OCI-LY1 (cell line): ENCODE results near the gene VPS35L.

Experiments
- EZH2 ChIP-seq: fragments of 200-600 bp; sonication (generic), shearing (Covaris generic); IDR thresholded peaks from 2 replicates; pipeline ENCODE4 v1.8.0; 2017; ENCODE audit warnings: borderline replicate concordance, mixed run types, mild to moderate bottlenecking, antibody characterized with exemption, low read length, moderate library complexity, mixed read lengths
- TF ChIP-seq, protein P1 (sequence below): fragments of 200-600 bp; sonication (generic), shearing (Covaris generic); IDR thresholded peaks from 2 replicates; pipeline ENCODE4 v1.5.1; 2017; ENCODE audit warnings: mild to moderate bottlenecking, antibody characterized with exemption, low read length, moderate library complexity, mixed read lengths

DNA sequence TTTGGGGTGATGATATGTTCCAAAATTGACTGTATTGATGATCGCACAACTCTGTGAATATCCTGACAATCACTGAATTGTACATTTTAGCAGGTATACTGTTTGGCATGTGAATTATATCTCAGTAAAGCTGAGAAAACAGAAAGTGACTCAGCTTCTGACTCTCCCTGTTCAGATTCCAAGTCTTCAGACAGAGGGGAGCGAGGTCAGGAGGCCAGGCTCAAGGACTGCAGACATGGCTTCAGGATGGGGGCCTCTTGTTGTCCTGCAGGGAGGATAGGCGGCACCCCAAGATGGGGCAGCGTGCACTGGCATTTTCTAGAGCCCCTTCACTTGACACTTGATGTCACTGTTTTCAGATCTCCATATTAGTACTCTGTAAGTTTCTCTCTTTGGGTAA, 116.9 kb downstream of the VPS35L start:
- TF ChIP-seq, protein P1, sequence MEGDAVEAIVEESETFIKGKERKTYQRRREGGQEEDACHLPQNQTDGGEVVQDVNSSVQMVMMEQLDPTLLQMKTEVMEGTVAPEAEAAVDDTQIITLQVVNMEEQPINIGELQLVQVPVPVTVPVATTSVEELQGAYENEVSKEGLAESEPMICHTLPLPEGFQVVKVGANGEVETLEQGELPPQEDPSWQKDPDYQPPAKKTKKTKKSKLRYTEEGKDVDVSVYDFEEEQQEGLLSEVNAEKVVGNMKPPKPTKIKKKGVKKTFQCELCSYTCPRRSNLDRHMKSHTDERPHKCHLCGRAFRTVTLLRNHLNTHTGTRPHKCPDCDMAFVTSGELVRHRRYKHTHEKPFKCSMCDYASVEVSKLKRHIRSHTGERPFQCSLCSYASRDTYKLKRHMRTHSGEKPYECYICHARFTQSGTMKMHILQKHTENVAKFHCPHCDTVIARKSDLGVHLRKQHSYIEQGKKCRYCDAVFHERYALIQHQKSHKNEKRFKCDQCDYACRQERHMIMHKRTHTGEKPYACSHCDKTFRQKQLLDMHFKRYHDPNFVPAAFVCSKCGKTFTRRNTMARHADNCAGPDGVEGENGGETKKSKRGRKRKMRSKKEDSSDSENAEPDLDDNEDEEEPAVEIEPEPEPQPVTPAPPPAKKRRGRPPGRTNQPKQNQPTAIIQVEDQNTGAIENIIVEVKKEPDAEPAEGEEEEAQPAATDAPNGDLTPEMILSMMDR, result no peak
- TF ChIP-seq EZH2, result no peak
